Measurements from ENCODE around the gene ITPR3.
A peak's percentile ranks its signal among the peaks of the same experiment; 100 is the strongest.

The ITPR3 gene

DNA sequence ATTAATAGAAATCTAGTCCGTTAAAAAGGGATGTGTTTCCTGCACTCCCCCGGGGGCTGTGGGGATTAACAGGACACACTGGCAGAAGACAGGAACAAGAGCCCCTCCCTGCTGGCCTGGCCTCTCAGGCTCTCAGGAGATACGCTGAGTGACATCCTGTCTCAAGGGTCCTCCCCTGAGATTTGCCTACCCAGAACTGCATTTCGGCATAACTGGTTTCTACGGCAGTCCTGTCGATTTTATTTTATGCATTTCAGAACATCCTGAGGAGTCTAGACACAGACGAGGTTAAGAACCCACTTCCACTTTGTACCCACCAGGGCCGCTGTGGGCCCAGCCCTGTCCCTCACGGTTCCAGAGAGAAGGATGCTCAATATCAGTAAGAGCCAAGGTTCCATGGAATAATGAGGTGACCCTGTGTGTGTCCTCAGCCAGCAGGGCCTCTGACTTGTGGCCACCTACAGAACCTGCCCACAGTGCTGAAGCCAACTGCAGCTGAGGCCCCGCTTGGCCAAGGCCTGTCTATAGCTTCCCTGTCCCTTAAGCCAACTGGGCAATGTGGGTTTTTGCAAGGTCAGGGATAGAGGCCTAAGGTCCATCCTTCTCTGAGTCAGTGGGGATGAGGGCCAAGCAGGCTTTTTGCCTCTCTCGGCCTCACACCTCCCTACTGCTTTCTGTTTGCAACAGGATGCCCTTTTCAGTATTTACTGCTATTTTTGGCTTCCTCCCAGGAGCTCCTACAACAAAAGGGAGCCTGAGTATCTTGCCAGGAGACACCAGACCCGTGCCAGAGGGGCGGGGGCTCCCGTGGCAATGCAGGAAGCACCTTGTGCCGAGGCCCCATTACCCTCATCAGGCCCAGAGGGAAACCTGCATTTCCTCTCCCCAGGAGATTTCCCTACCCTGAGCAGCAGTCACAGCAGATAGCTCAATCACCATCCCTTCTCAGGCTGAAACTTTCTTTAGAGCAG is 75.7 kb downstream of the ITPR3 start:
- H3K9me3 ChIP-seq (replicated peaks in 1 of 11) = no peaks in the 10 kb centered on the region
- peak overlapping the region in 8 of 10 experiments; percentile 13 to 52 (median 33); a peak in 12 of 20 replicates for H3K4me3 ChIP-seq
- TF ChIP-seq Cebpa-rat (IDR thresholded peaks at IDR 0.05) = peak in 1 of 11 experiments; percentile 41; a peak in 1 of 22 replicates
- H3K9ac ChIP-seq = peak overlapping the region in 10 of 11 experiments; percentile 19 to 83 (median 64); a peak in 18 of 22 replicates
- peaks cover 0 to 31% (median 12%) of the 10 kb centered on the region in 11 experiments; a peak in 18 of 22 replicates for H3K36me3 ChIP-seq
- no peaks in the 10 kb centered on the region for H3K27me3 ChIP-seq
- H4K20me1 ChIP-seq = peaks cover 0 to 69% (median 8%) of the 10 kb centered on the region in 11 experiments; a peak in 10 of 22 replicates
- H3K27ac ChIP-seq = peak overlapping the region in 10 of 11 experiments; percentile 26 to 93 (median 77); a peak in 19 of 22 replicates
- H3K4me2 ChIP-seq = peak overlapping the region; percentile 74 to 99 (median 94)
- H3K4me1 ChIP-seq = peaks cover 84 to 100% (median 92%) of the 10 kb centered on the region in 10 experiments

DNA sequence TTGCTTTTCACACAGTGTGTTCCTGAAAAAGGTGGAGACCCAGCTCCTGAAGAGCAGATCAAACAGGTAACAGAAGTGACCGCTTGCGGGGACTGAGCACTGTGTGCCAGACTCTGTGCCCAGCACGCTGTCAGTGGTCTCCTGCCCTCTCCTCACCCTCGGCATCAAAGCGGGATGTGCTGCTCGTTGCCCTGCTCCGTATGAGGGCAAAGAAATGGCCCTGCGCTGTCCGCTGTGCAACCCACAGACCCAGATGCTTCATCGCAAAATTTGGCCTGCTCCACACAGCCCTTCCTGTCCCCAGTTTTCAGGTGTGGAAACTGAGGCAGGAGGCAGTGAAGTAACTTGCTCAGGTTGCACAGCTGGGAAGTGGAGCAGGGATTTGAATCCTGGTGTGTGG is 76.7 kb downstream of the ITPR3 start:
- Histone ChIP-seq H3K4me1 (peaks cover 74 to 94% (median 83%) of the 10 kb centered on the region in 10 experiments), H4K20me1 (peaks cover 0 to 69% (median 15%) of the 10 kb centered on the region in 11 experiments; a peak in 12 of 22 replicates), H3K27me3 (no peaks in the 10 kb centered on the region), H3K4me2 (peak overlapping the region; percentile 74 to 99 (median 94)), H3K4me3 (peak overlapping the region in 3 of 10 experiments; percentile 23 to 52 (median 31); a peak in 5 of 20 replicates), H3K9ac (peak overlapping the region in 8 of 11 experiments; percentile 58 to 83 (median 72); a peak in 14 of 22 replicates), H3K9me3 (replicated peaks in 1 of 11) (no peaks in the 10 kb centered on the region), H3K27ac (peak overlapping the region in 7 of 11 experiments; percentile 73 to 93 (median 86); a peak in 15 of 22 replicates), H3K36me3 (peaks cover 0 to 26% (median 7%) of the 10 kb centered on the region in 11 experiments; a peak in 10 of 22 replicates)
- TF ChIP-seq Cebpa-rat (IDR thresholded peaks at IDR 0.05) = no peak

DNA sequence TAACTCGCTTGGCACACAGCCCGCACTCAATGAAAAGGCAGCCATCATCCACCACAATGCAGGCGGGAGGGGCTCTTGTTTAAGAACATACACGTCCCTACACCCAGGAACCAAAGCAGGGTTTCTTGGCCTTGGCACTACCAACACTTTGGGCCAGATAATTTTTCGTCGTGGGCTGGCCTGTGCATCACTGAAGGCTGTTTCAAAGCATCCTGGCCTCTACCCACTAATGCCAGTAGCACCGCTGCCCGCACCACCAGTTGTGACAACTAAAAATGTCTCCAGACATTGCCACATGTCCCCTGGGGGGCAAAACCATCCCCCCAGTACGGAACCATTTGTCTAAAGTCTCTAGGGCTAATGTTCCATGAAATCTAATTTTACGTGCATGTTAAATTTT is 77.4 kb downstream of the ITPR3 start:
- Histone ChIP-seq H4K20me1 (peaks cover 0 to 69% (median 21%) of the 10 kb centered on the region in 11 experiments; a peak in 13 of 22 replicates), H3K9me3 (replicated peaks in 1 of 11) (no peaks in the 10 kb centered on the region), H3K4me3 (peak overlapping the region in 3 of 10 experiments; percentile 23 to 42 (median 31); a peak in 5 of 20 replicates), H3K27me3 (no peaks in the 10 kb centered on the region), H3K9ac (peak overlapping the region in 7 of 11 experiments; percentile 12 to 83 (median 79); a peak in 13 of 22 replicates), H3K4me2 (peak overlapping the region; percentile 47 to 99 (median 94); a peak in 20 of 22 replicates), H3K27ac (peak overlapping the region in 7 of 11 experiments; percentile 6 to 93 (median 86); a peak in 11 of 22 replicates), H3K36me3 (peaks cover 0 to 29% (median 7%) of the 10 kb centered on the region in 11 experiments; a peak in 10 of 22 replicates), H3K4me1 (peaks cover 67 to 88% (median 76%) of the 10 kb centered on the region in 10 experiments)
- no peak for TF ChIP-seq Cebpa-rat (IDR thresholded peaks at IDR 0.05)

DNA sequence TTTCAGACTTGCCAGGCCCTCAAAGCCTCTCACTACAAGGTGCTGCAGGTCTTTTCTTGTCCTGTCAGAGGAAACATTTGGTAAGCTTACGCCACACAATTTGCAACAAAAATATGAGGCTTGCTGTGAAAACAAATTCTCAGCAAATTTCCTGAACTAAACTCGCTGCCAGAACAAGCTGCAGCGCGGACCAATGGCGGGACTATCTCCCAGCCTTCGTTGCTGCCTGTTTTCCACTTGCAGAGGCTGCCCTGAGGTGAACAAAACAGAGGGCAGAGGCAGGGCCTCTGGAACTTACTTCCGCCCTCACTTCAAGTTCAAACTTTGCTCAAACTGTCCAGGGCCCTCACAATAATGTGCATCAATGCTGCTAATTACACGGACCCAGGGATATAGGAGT is 78.0 kb downstream of the ITPR3 start:
- Histone ChIP-seq H3K27ac (peak overlapping the region in 6 of 11 experiments; percentile 31 to 93 (median 86); a peak in 10 of 22 replicates), H3K36me3 (peaks cover 0 to 32% (median 7%) of the 10 kb centered on the region in 11 experiments; a peak in 12 of 22 replicates), H4K20me1 (peaks cover 0 to 69% (median 27%) of the 10 kb centered on the region in 11 experiments; a peak in 14 of 22 replicates), H3K4me3 (peak overlapping the region in 3 of 10 experiments; percentile 23 to 42 (median 31); a peak in 4 of 20 replicates), H3K4me2 (peak overlapping the region; percentile 47 to 99 (median 94)), H3K9me3 (replicated peaks in 1 of 11) (no peaks in the 10 kb centered on the region), H3K27me3 (no peaks in the 10 kb centered on the region; a peak in 1 of 22 replicates), H3K9ac (peak overlapping the region in 10 of 11 experiments; percentile 2 to 83 (median 54); a peak in 14 of 22 replicates), H3K4me1 (peaks cover 62 to 81% (median 71%) of the 10 kb centered on the region in 10 experiments)
- TF ChIP-seq Cebpa-rat (IDR thresholded peaks at IDR 0.05) = no peak

DNA sequence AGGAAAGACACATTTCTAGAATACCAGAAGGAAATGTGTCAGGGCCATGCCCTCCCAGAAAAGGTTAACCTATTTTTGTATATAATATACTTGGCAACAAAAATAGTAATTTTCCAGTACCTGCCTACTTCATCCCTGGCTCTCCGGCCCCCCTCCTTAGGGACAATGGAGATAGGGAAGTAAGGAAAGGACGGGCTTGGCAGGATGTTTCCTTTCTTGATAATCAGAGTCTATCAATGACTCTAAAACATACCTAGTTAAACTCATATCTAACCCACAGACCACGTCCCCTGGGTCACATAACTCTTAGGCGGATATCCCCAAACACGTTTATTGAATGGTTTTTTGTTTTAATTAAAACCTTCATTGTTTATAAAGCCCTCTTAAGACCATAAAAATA is 78.6 kb downstream of the ITPR3 start:
- TF ChIP-seq Cebpa-rat (IDR thresholded peaks at IDR 0.05) = no peak
- H3K27ac ChIP-seq = peak overlapping the region in 4 of 11 experiments; percentile 86 to 93 (median 88); a peak in 7 of 22 replicates
- peaks cover 0 to 35% (median 7%) of the 10 kb centered on the region in 11 experiments; a peak in 12 of 22 replicates for H3K36me3 ChIP-seq
- no peaks in the 10 kb centered on the region; a peak in 1 of 22 replicates for H3K27me3 ChIP-seq
- peak overlapping the region; percentile 47 to 99 (median 94); a peak in 21 of 22 replicates for H3K4me2 ChIP-seq
- peaks cover 0 to 73% (median 33%) of the 10 kb centered on the region in 11 experiments; a peak in 14 of 22 replicates for H4K20me1 ChIP-seq
- H3K4me3 ChIP-seq = no peak overlapping the region
- peak overlapping the region in 6 of 11 experiments; percentile 8 to 83 (median 44); a peak in 7 of 22 replicates for H3K9ac ChIP-seq
- no peaks in the 10 kb centered on the region for H3K9me3 ChIP-seq (replicated peaks in 1 of 11)
- peaks cover 60 to 81% (median 69%) of the 10 kb centered on the region in 10 experiments for H3K4me1 ChIP-seq

DNA sequence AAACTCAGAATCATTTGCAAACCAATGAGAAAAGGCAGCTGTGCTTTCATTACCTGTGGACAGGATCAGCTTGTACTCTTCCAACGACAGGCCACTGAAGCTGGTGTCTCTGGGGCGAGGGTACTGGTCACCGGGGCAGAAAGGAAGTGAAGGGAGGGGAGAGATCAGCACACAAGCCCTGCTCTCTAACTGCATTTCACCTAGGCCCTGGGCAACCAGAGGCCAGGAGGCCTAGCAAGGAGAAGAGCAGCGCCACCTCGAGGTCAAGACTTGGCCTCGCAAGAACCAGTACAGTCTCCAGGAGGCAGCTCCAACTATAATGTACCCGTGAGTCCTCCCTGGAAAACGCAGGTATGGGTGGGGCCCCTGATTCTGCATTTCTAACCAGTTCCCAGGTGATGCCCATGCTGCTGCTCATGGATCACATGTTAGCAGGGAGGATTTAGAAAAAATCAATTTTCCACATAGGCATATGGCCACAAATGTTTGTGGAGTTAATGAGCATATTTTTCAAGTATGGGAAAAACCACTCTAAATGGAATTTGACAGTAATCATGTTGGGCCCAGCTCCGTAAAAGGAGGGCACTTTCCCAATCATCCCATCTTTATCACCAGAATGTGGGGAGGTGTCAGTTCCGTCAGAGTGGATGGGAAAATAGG is 79.4 kb downstream of the ITPR3 start:
- Histone ChIP-seq H3K4me3 (no peak overlapping the region), H3K9me3 (replicated peaks in 1 of 11) (no peaks in the 10 kb centered on the region), H3K4me2 (peak overlapping the region; percentile 47 to 99 (median 94); a peak in 21 of 22 replicates), H3K36me3 (peaks cover 0 to 34% (median 7%) of the 10 kb centered on the region in 11 experiments; a peak in 12 of 22 replicates), H3K9ac (peak overlapping the region in 3 of 11 experiments; percentile 62 to 83 (median 79); a peak in 6 of 22 replicates), H3K27ac (peak overlapping the region in 1 of 11 experiments; percentile 93; a peak in 2 of 22 replicates), H3K4me1 (peaks cover 53 to 74% (median 64%) of the 10 kb centered on the region in 10 experiments), H3K27me3 (peaks cover 0 to 5% (median 4%) of the 10 kb centered on the region in 11 experiments; a peak in 14 of 22 replicates), H4K20me1 (peaks cover 0 to 73% (median 33%) of the 10 kb centered on the region in 11 experiments; a peak in 17 of 22 replicates)
- TF ChIP-seq Cebpa-rat (IDR thresholded peaks at IDR 0.05) = no peak

DNA sequence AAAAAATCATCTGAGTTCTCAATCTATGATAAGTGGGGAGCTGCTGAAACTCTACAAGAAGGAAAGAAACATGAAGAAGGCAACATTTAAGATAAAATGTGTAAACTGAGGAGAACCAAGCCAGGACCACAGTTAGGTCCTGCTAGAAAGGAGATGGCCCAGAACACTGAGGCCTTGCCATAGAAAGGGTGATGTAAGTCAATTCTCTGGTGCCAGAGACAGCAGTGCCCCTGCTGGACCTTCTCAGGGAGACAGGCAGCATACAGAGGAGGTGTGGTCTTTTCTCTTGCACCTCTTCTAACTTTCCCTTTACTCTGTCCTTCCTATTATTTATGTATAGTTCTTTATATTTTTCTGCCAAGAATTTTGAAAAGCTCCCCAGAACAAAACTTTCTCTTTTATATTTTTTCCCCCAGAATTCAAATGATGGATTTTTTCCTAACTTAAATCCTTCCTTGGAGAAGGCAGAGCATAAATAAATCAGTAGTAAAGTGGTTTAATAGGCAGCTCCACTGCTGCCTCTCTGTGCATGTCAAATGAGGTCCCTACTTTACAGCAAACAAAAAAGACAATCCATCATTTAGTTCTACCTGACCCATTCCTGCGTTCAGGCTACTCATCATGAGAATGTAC is 81.3 kb downstream of the ITPR3 start:
- Histone ChIP-seq H4K20me1 (peaks cover 0 to 81% (median 53%) of the 10 kb centered on the region in 11 experiments; a peak in 17 of 22 replicates), H3K9ac (no peak overlapping the region), H3K4me1 (peaks cover 37 to 70% (median 54%) of the 10 kb centered on the region in 10 experiments), H3K27me3 (peaks cover 14 to 24% (median 23%) of the 10 kb centered on the region in 11 experiments), H3K4me2 (peak overlapping the region in 1 of 11 experiments; percentile 10; a peak in 1 of 22 replicates), H3K9me3 (replicated peaks in 1 of 11) (no peaks in the 10 kb centered on the region), H3K27ac (no peak overlapping the region), H3K4me3 (no peak overlapping the region), H3K36me3 (peaks cover 0 to 27% (median 7%) of the 10 kb centered on the region in 11 experiments; a peak in 12 of 22 replicates)
- TF ChIP-seq Cebpa-rat (IDR thresholded peaks at IDR 0.05) = no peak

Measured in BLaER1 treated with 17β-estradiol and CSF1 and Interleukin-3, amounts not matched to agents 10 nM and 100 nM (cell line).